ENCODE measurements around the gene ATXN7L3B. TPM values are rescaled to one million over a fixed set of nuclear protein-coding genes. Genes with fewer than 3 reads are reported as not detected.
A peak's percentile ranks its signal among the peaks of the same experiment; 100 is the strongest.

ATXN7L3B gene
- total and polyA plus RNA-seq, 7 experiments from 2014 or later = 25.6 to 51.6 (median 46.9) TPM

GRCh38 chr12:74541074-74541473 is 3.4 kb downstream of the ATXN7L3B start:
- intact Hi-C loops (cut with micrococcal nuclease) = loop anchor here in 1 of 2 donors (2.0 kb wide), 1 partner anchor 1808 kb away; the partner anchor contains the start of gene BBS10
- peak overlapping the region; percentile 94 for H3K27ac ChIP-seq (ENCODE audit: low read depth, low read length)
- H3K27me3 ChIP-seq (ENCODE audit: control insufficient read depth in 2 of 2, insufficient read depth in 2 of 2, low read length in 2 of 2) = no peaks in the 10 kb centered on the region
- H3K9me3 ChIP-seq (ENCODE audit: control insufficient read depth in 2 of 3, low read length in 3 of 3) = no peaks in the 10 kb centered on the region
- H3K4me3 Mint-ChIP-seq = peak overlapping the region in 8 of 10 donors; percentile 87 to 99 (median 97)
- H3K4me1 Mint-ChIP-seq = peaks cover 39 to 76% (median 64%) of the 10 kb centered on the region in 7 donors
- no peak for ATAC-seq
- peak overlapping the region in 5 of 9 donors; percentile 62 to 100 (median 99) for H3K27ac Mint-ChIP-seq
- H3K27me3 Mint-ChIP-seq = no peaks in the 10 kb centered on the region
- H3K36me3 ChIP-seq (ENCODE audit: control insufficient read depth in 2 of 3, insufficient read depth in 3 of 3, low read length in 3 of 3) = peaks cover 0 to 27% (median 0%) of the 10 kb centered on the region in 3 experiments
- POLR2A ChIA-PET = no interaction called here
- H3K4me3 ChIP-seq (ENCODE audit: low read length) = no peak overlapping the region
- H3K4me1 ChIP-seq (ENCODE audit: control insufficient read depth in 2 of 2, insufficient read depth in 2 of 2, low read length in 2 of 2) = peaks cover 27 to 32% of the 10 kb centered on the region in 2 donors
- CTCF ChIA-PET = no interaction called here
- H3K9me3 Mint-ChIP-seq = peaks cover 0 to 24% (median 2%) of the 10 kb centered on the region in 11 donors
- peaks cover 13 to 46% (median 42%) of the 10 kb centered on the region in 5 donors for H3K36me3 Mint-ChIP-seq
- no peak for DNase-seq

- Histone ChIP-seq H3K27me3 (ENCODE audit: control insufficient read depth in 2 of 2, insufficient read depth in 2 of 2, low read length in 2 of 2) (no peaks in the 10 kb centered on the region), H3K4me3 (ENCODE audit: low read length) (no peak overlapping the region), H3K4me1 (ENCODE audit: control insufficient read depth in 2 of 2, insufficient read depth in 2 of 2, low read length in 2 of 2) (no peaks in the 10 kb centered on the region), H3K9me3 (ENCODE audit: control insufficient read depth in 2 of 3, low read length in 3 of 3) (no peaks in the 10 kb centered on the region), H3K36me3 (ENCODE audit: control insufficient read depth in 2 of 3, insufficient read depth in 3 of 3, low read length in 3 of 3) (no peaks in the 10 kb centered on the region), H3K27ac (ENCODE audit: low read depth, low read length) (no peak overlapping the region)
- ATAC-seq = no peak
- ChIA-PET POLR2A (interaction anchor here (0.7 kb wide), 1 partner anchor 9 kb away, joined by 3 read pairs; no protein-coding TSS in a partner anchor), CTCF (no interaction called here)
- no peaks in the 10 kb centered on the region for H3K27me3 Mint-ChIP-seq
- H3K4me3 Mint-ChIP-seq = peak overlapping the region in 1 of 10 donors; percentile 20
- H3K27ac Mint-ChIP-seq = peak overlapping the region in 1 of 9 donors; percentile 13
- H3K36me3 Mint-ChIP-seq = peaks cover 0 to 18% (median 4%) of the 10 kb centered on the region in 5 donors
- intact Hi-C loops (cut with micrococcal nuclease) = no loop called here
- no peak for DNase-seq
- peaks cover 0 to 23% (median 15%) of the 10 kb centered on the region in 7 donors for H3K4me1 Mint-ChIP-seq
- H3K9me3 Mint-ChIP-seq = peaks cover 0 to 1% (median 0%) of the 10 kb centered on the region in 11 donors
These were observed 9.6 kb downstream of the ATXN7L3B start for GRCh38 chr12:74547249-74547648.

DNA sequence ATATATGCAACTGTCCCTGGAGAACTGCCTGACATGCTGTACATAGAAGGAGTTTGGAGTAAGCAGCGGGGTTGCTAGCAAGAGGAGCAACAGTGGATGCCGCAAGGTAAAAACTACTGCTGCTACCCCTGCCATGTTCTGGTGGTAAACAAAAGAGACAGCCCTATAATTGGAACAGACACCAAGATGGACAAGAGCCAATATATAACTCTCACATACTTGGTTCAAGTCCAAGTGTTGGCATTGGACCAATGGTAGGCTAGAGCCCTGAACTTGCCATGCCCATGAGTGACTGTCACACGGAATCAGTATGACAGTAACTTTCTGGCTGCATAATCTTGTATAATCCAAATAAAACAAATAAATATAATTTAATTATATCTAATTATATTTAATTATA is 13.7 kb downstream of the ATXN7L3B start:
- no peaks in the 10 kb centered on the region for H3K27me3 ChIP-seq (ENCODE audit: control insufficient read depth in 2 of 2, insufficient read depth in 2 of 2, low read length in 2 of 2)
- DNase-seq (no peak), ATAC-seq (no peak)
- H3K4me1 Mint-ChIP-seq = no peaks in the 10 kb centered on the region
- no peak overlapping the region for H3K27ac ChIP-seq (ENCODE audit: low read depth, low read length)
- no peaks in the 10 kb centered on the region for H3K36me3 ChIP-seq (ENCODE audit: control insufficient read depth in 2 of 3, insufficient read depth in 3 of 3, low read length in 3 of 3)
- H3K4me3 Mint-ChIP-seq = no peak overlapping the region
- POLR2A ChIA-PET = no interaction called here
- no peaks in the 10 kb centered on the region for H3K9me3 Mint-ChIP-seq
- H3K4me3 ChIP-seq (ENCODE audit: low read length) = no peak overlapping the region
- no peaks in the 10 kb centered on the region for H3K4me1 ChIP-seq (ENCODE audit: control insufficient read depth in 2 of 2, insufficient read depth in 2 of 2, low read length in 2 of 2)
- intact Hi-C loops (cut with micrococcal nuclease) = no loop called here
- CTCF ChIA-PET = no interaction called here
- H3K36me3 Mint-ChIP-seq = peaks cover 0 to 7% (median 3%) of the 10 kb centered on the region in 5 donors
- H3K9me3 ChIP-seq (ENCODE audit: control insufficient read depth in 2 of 3, low read length in 3 of 3) = no peaks in the 10 kb centered on the region
- no peak overlapping the region for H3K27ac Mint-ChIP-seq
- no peaks in the 10 kb centered on the region for H3K27me3 Mint-ChIP-seq

DNA sequence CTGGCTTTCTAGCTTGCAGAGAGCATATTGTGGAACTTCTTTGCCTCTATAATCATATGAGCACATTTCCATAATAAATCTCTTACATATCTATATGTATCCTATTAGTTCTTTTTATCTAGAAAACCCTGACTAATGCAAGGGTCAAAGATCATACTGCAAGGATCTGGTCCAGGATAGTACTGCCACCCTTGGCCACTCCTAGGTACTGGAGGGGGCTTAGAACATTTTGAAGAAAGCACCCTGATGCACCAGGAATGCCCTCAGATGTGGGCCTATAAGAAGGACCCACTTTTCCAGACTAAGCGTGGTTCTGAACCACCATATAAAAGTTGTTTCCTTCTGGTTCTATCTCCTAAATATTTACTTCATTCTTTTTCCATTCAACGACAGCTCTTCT is 14.6 kb downstream of the ATXN7L3B start:
- H3K36me3 Mint-ChIP-seq = peaks cover 0 to 1% (median 0%) of the 10 kb centered on the region in 5 donors
- intact Hi-C loops (cut with micrococcal nuclease) = no loop called here

GRCh38 chr12:74559728-74560127 is 22.1 kb downstream of the ATXN7L3B start:
- Mint-ChIP-seq H3K27ac (no peak overlapping the region), H3K4me1 (no peaks in the 10 kb centered on the region), H3K36me3 (no peaks in the 10 kb centered on the region), H3K27me3 (peaks cover 0 to 15% (median 6%) of the 10 kb centered on the region in 5 donors), H3K4me3 (no peak overlapping the region), H3K9me3 (no peaks in the 10 kb centered on the region)
- ChIA-PET CTCF (no interaction called here), POLR2A (interaction anchor here (0.7 kb wide), 1 partner anchor 85 kb away, joined by 3 read pairs; no protein-coding TSS in a partner anchor)
- intact Hi-C loops (cut with micrococcal nuclease) = no loop called here
- H3K4me3 ChIP-seq (ENCODE audit: low read length) = no peak overlapping the region
- H3K36me3 ChIP-seq (ENCODE audit: control insufficient read depth in 2 of 3, insufficient read depth in 3 of 3, low read length in 3 of 3) = no peaks in the 10 kb centered on the region
- DNase-seq (no peak), ATAC-seq (no peak)
- no peaks in the 10 kb centered on the region for H3K4me1 ChIP-seq (ENCODE audit: control insufficient read depth in 2 of 2, insufficient read depth in 2 of 2, low read length in 2 of 2)
- no peaks in the 10 kb centered on the region for H3K9me3 ChIP-seq (ENCODE audit: control insufficient read depth in 2 of 3, low read length in 3 of 3)
- H3K27ac ChIP-seq (ENCODE audit: low read depth, low read length) = no peak overlapping the region
- no peaks in the 10 kb centered on the region for H3K27me3 ChIP-seq (ENCODE audit: control insufficient read depth in 2 of 2, insufficient read depth in 2 of 2, low read length in 2 of 2)

More for the DNA sequence above, 14.6 kb downstream of the ATXN7L3B start:
- POLR2A ChIA-PET = no interaction called here
- no peaks in the 10 kb centered on the region for H3K9me3 ChIP-seq (ENCODE audit: control insufficient read depth in 2 of 3, low read length in 3 of 3)
- ATAC-seq (no peak), DNase-seq (no peak)
- Mint-ChIP-seq H3K9me3 (no peaks in the 10 kb centered on the region), H3K27me3 (no peaks in the 10 kb centered on the region), H3K4me1 (no peaks in the 10 kb centered on the region), H3K4me3 (no peak overlapping the region), H3K27ac (no peak overlapping the region)
- H3K27ac ChIP-seq (ENCODE audit: low read depth, low read length) = no peak overlapping the region
- H3K27me3 ChIP-seq (ENCODE audit: control insufficient read depth in 2 of 2, insufficient read depth in 2 of 2, low read length in 2 of 2) = no peaks in the 10 kb centered on the region
- CTCF ChIA-PET = no interaction called here
- H3K4me3 ChIP-seq (ENCODE audit: low read length) = no peak overlapping the region
- H3K4me1 ChIP-seq (ENCODE audit: control insufficient read depth in 2 of 2, insufficient read depth in 2 of 2, low read length in 2 of 2) = no peaks in the 10 kb centered on the region
- no peaks in the 10 kb centered on the region for H3K36me3 ChIP-seq (ENCODE audit: control insufficient read depth in 2 of 3, insufficient read depth in 3 of 3, low read length in 3 of 3)

- intact Hi-C loops (cut with micrococcal nuclease) = no loop called here
- POLR2A ChIA-PET = no interaction called here
These were observed 26.3 kb downstream of the ATXN7L3B start for GRCh38 chr12:74563927-74564326.

DNA sequence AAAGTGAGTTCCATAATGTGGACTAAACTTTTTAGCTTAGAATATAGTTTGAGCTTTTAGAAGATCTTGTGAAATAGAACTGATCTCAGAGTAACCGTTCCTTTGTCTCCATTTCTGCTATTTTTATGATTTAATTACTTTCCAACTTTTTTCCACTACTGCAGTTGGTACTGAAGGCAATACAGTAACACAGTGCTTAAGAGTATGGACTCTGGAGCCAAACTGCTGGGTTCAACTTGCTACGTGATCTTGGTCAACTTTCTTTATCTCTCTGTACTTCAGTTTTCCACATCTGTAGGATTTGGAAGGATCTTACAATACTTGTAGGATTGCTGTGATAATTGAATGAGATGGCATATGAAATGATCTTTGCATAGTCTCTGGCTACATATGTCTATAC is 40.9 kb downstream of the ATXN7L3B start:
- DNase-seq (no peak), ATAC-seq (no peak)
- H3K27ac Mint-ChIP-seq = no peak overlapping the region
- POLR2A ChIA-PET = no interaction called here
- H3K4me3 Mint-ChIP-seq = no peak overlapping the region
- H3K36me3 Mint-ChIP-seq = no peaks in the 10 kb centered on the region
- Histone ChIP-seq H3K4me3 (ENCODE audit: low read length) (no peak overlapping the region), H3K27me3 (ENCODE audit: control insufficient read depth in 2 of 2, insufficient read depth in 2 of 2, low read length in 2 of 2) (no peaks in the 10 kb centered on the region), H3K4me1 (ENCODE audit: control insufficient read depth in 2 of 2, insufficient read depth in 2 of 2, low read length in 2 of 2) (no peaks in the 10 kb centered on the region), H3K36me3 (ENCODE audit: control insufficient read depth in 2 of 3, insufficient read depth in 3 of 3, low read length in 3 of 3) (no peaks in the 10 kb centered on the region), H3K9me3 (ENCODE audit: control insufficient read depth in 2 of 3, low read length in 3 of 3) (no peaks in the 10 kb centered on the region), H3K27ac (ENCODE audit: low read depth, low read length) (no peak overlapping the region)
- CTCF ChIA-PET = no interaction called here
- peaks cover 0 to 21% (median 13%) of the 10 kb centered on the region in 5 donors for H3K27me3 Mint-ChIP-seq
- peaks cover 0 to 2% (median 0%) of the 10 kb centered on the region in 11 donors for H3K9me3 Mint-ChIP-seq
- H3K4me1 Mint-ChIP-seq = no peaks in the 10 kb centered on the region
- intact Hi-C loops (cut with micrococcal nuclease) = no loop called here

More at GRCh38 chr12:74563927-74564326, 26.3 kb downstream of the ATXN7L3B start:
- no peaks in the 10 kb centered on the region for H3K4me1 ChIP-seq (ENCODE audit: control insufficient read depth in 2 of 2, insufficient read depth in 2 of 2, low read length in 2 of 2)
- H3K9me3 ChIP-seq (ENCODE audit: control insufficient read depth in 2 of 3, low read length in 3 of 3) = no peaks in the 10 kb centered on the region
- H3K4me3 ChIP-seq (ENCODE audit: low read length) = no peak overlapping the region
- Mint-ChIP-seq H3K27ac (no peak overlapping the region), H3K4me1 (no peaks in the 10 kb centered on the region), H3K9me3 (no peaks in the 10 kb centered on the region), H3K4me3 (no peak overlapping the region), H3K27me3 (peaks cover 0 to 16% (median 13%) of the 10 kb centered on the region in 5 donors), H3K36me3 (no peaks in the 10 kb centered on the region)
- H3K36me3 ChIP-seq (ENCODE audit: control insufficient read depth in 2 of 3, insufficient read depth in 3 of 3, low read length in 3 of 3) = no peaks in the 10 kb centered on the region
- no peaks in the 10 kb centered on the region for H3K27me3 ChIP-seq (ENCODE audit: control insufficient read depth in 2 of 2, insufficient read depth in 2 of 2, low read length in 2 of 2)
- DNase-seq = no peak
- CTCF ChIA-PET = no interaction called here
- H3K27ac ChIP-seq (ENCODE audit: low read depth, low read length) = no peak overlapping the region
- ATAC-seq = no peak

Measured in naive thymus-derived CD4-positive, alpha-beta T cell (primary cell).